Activated T-cell treated with anti-CD3 and anti-CD28 coated beads for 24 hours (primary cell): ENCODE results near the gene DOLPP1.
"Not testable (repeated sequence)": the region's sequence is repeated elsewhere in the genome, so short reads cannot be mapped to it uniquely, and the experiment has no call there.

Source experiments
- DNase-seq: peaks from one replicate; pipeline ENCODE4 v3.0.0-alpha.2; 2020; ENCODE audit warnings: low read depth

DOLPP1 gene

GRCh38 chr9:129111528-129112151, 30.7 kb downstream of the DOLPP1 start:
- no peak for DNase-seq

DNA sequence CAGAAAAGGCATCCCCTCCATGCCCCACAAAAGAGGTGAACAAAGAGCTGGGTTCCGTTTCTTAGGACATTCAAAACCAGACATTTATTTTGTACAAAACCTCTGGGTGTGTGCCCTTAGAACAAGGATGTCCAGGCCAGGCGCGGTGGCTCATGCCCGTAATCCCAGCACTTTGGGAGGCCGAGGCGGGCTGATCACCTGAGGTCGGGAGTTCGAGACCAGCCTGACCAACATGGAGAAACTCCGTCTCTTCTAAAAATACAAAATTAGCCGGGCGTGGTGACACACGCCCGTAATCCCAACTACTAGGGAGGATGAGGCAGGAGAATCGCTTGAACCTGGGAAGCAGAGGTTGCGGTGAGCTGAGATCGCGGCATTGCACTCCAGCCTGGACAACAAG, 31.6 kb downstream of the DOLPP1 start:
- not testable (repeated sequence) for DNase-seq

DNA sequence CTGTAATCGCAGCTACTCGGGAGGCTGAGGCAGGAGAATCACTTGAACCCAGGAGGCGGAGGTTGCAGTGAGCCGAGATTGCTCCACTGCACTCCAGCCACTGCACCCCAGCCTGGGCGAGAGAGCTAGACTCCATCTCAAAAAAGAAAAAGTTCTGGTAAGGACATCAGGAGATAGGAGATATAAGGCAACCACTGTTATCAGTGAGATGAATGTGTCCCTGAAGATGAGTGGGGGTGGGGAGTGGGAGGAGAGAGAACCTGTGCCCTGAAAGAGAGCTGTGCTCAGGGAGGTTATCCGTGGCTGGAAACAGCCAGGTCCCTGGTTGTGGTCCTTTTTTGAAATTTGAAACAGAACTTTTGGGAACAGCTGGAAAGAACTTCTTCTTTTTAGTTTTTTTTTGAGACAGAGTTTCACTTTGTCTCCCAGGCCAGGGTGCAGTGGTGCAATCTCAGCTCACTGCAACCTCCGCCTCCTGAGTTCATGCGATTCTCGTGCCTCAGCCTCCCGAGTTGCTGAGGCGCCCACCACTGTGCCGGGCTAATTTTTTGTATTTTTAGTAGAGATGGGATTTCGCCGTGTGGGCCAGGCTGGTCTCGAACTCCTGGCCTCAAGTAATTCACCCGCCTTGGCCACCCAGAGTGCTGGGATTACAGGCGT, 32.9 kb downstream of the DOLPP1 start:
- DNase-seq, result no peak

- no peak for DNase-seq
Observed at GRCh38 chr9:129118799-129119198, 37.9 kb downstream of the DOLPP1 start.

DNA sequence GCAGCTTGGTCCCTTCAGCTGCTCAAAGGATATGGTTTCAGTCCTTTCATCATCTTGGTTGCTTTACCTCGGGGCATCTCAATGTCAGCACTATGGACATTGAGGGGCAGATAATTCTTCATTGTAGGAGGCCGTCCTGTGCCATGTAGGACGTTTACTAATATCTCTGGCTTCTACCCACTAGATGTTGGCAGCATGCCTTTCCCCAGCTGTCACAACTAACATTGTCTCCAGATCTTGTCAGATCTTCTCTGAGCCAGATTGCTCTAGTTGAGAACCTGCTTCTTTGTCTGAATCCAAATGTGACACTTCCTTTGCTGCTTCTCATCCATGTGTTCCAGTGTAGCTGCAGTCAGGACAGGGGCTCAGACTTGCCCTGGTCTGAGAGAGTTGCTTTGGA, 40.6 kb downstream of the DOLPP1 start:
- DNase-seq, result no peak

- DNase-seq, result no peak
Observed at GRCh38 chr9:129122133-129122532, 41.2 kb downstream of the DOLPP1 start.

DNA sequence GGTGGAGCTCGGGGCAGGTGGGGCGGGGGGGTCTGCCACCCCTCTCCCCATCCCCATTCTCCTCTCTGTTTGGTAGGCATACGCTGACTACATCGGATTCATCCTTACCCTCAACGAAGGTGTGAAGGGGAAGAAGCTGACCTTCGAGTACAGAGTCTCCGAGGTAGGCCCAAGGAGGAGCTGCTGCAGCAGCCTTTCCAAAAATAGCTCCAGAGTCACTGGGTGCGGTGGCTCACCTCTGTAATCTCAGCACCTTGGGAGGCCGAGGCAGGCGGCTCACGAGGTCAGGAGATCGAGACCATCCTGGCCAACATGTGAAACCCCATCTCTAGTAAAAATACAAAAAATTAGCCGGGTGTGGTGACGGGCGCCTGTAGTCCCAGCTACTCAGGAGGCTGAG, 42.1 kb downstream of the DOLPP1 start:
- not testable (repeated sequence) for DNase-seq

DNA sequence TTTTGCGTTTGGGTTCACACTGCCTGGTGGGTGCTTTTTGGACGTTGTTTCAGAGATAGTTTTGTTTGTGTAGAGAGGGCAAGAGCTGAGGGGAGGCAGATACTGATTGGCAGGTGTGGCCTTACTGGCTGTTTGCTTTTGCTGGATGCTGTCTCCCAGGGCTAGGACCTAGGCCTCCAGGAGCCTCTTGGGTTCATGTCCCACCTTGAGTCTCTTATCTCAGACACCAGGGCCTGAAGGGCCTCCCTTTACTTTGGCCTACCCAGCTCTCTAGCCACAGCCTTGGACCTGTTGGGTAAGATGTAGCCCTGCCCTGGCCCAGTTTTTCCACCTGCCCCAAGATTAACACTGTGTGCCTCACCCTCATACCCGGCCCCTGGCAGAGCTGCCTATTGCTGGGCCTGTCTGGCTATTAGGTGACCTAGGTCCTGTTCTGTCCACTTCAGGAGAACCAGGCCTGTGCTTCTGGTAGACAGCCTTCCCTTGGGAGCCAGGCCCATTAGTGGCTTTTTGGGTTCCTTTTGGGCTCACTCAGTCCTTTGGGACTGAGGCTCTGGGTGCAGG, 43.7 kb downstream of the DOLPP1 start:
- no peak for DNase-seq

GRCh38 chr9:129125478-129125877, 44.6 kb downstream of the DOLPP1 start:
- no peak for DNase-seq

- no peak for DNase-seq
Observed at GRCh38 chr9:129126749-129127618, 46.1 kb downstream of the DOLPP1 start.

- no peak for DNase-seq
Observed at GRCh38 chr9:129128689-129129088, 47.8 kb downstream of the DOLPP1 start.

DNA sequence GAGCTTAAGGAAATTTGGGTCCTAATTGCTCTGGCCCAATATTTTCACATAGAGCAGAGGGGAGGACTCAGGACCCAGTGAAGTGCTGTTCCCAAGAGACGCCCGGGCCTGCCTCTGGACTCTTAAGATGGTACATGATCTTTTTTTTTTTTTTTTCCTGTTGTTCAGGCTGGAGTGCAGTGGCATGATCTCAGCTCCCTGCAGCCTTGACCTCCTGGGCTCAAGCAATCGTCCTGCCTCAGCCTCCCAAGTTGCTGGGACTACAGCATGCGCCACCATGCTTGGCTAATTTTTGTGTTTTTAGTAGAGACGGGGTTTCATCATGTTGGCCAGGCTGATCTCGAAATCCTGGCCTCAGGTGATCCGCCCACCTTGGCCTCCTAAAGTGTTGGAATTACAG, 49.4 kb downstream of the DOLPP1 start:
- DNase-seq, result not testable (repeated sequence)

- DNase-seq, result no peak
Observed at GRCh38 chr9:129130791-129131190, 49.9 kb downstream of the DOLPP1 start.

- peak; percentile 77 for DNase-seq
Observed at GRCh38 chr9:129131300-129132145, 50.6 kb downstream of the DOLPP1 start.

- DNase-seq, result no peak
Observed at GRCh38 chr9:129133082-129133481, 52.2 kb downstream of the DOLPP1 start.

- DNase-seq, result no peak
Observed at GRCh38 chr9:129135476-129135875, 54.6 kb downstream of the DOLPP1 start.

DNA sequence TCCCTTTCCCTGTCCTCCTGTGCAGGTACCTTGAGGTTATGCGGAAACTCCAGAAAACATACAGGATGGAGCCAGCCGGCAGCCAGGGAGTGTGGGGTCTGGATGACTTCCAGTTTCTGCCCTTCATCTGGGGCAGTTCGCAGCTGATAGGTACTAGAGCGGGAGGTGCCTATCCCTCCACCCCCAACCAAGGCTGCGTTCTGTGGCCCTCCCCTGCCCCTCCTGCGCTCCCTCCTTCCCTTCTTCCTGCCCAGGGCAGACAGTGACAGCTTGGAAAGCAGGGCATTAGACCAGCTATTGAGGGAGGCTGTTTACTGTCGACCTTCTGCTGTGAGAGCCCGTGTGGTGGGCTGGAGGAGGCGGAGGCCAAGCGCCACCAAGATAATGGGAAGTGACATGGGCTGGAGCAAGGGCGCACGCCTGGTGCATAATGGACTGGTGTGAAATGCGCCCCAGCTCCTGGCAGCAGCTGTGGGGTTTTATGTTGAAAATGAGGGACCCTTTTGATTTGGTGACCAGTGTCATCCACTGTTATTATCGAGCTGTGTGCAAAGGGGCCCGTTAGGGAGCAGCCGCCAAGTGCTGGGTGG, 55.6 kb downstream of the DOLPP1 start:
- DNase-seq, result no peak

DNA sequence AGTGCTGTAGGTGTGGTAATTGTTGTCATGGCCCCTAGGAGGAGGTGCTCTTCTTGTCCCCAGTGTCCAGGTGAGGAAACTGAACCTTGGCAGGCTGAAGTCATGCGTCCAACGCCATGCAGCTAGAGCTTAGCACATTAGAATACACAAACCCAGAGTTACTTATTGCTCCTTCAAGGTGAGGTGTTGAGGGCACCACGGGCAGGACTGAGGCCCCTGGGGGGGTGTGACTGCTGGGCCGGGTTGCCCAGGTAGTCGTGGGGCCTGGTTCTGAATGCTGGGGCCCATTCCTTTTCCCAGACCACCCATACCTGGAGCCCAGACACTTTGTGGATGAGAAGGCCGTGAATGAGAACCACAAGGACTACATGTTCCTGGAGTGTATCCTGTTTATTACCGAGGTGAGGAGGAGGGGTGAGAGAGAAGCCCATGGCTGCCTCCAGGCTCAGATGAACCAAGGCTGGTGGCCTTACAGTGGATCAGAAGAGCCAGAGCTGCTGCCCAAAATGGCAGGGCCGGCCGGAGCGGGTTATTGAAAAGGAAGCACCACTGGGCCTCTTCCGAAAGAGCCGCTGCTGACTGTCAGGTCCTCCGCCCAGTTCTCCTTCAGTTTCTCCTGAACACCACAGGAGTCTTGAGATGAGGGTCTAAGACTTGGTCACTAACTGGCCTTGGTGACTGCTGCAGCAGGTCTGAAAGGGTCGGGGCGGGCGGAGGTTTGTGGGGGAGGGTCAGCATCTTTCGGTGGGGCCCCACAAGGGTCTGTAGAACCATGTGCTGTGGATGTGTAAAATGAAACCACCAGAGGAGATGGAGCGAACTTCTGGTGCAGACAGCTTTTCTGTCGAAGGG, 56.6 kb downstream of the DOLPP1 start:
- no peak for DNase-seq

GRCh38 chr9:129138144-129138462, 57.2 kb downstream of the DOLPP1 start:
- DNase-seq, result no peak

DNA sequence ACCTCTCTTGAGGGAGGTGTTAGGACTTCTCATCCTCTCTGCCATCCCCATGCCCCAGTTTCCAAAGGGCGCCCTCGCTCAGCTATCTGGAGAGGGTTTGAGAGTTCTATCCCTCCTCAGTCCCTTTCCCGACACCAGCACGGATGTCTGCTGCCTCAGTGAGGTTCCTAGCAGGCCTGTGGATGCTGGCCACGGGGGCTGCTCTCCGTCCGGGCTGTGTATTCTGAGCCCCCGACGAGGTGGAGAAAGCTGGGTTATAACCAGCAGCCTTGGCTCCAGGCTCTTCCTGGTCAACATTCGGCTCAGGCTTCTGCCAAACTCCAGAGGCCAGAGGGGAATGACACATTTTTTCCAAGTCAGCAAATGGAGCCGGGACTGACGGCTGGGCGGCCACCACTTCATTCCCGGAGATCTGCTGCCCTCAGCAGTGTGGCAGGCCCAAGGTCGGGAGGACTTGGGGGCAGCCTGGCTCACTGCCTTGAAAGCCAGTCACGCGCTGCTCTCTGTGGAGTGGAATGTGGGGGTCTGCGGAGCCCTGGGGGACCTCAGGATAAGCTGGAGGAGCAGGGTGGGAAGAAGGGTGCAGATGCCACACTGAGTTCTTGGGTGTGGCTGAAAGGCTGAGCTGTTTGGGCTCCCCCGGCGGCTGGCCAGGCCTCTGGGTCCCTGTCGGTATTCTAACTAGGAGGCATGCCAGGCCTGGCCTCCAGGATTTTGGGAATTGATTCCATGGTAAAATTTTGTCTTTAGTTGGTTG, 57.7 kb downstream of the DOLPP1 start:
- no peak for DNase-seq
